HepG2 (cell line): ENCODE measurements around the gene KANK4. TPM values are rescaled to one million over a fixed set of nuclear protein-coding genes. Genes with fewer than 3 reads are reported as not detected.

Source experiments
- ELF4 ChIP-seq: sonication (generic); formaldehyde crosslinking; IDR thresholded peaks from 2 replicates; pipeline ENCODE4 v1.5.0; 2020; ENCODE audit warnings: missing genetic modification reagents, mild to moderate bottlenecking, moderate library complexity, borderline replicate concordance
- GPN1 ChIP-seq: sonication (generic); formaldehyde crosslinking; IDR thresholded peaks from 2 replicates; pipeline ENCODE4 v1.5.1; 2020; ENCODE audit warnings: missing genetic modification reagents, borderline replicate concordance
- HMG20A ChIP-seq: IDR thresholded peaks from 2 replicates; pipeline ENCODE4 v1.6.1; 2016; ENCODE audit warnings: borderline replicate concordance
- HOXD1 ChIP-seq: sonication (generic); formaldehyde crosslinking; IDR thresholded peaks from 2 replicates; pipeline ENCODE4 v1.5.0; 2020; ENCODE audit warnings: missing genetic modification reagents
- MEF2D ChIP-seq: sonication (generic); formaldehyde crosslinking; IDR thresholded peaks from 2 replicates; pipeline ENCODE4 v1.5.1; 2020; ENCODE audit warnings: mild to moderate bottlenecking, missing genetic modification reagents
- PLSCR1 ChIP-seq: sonication (generic); formaldehyde crosslinking; IDR thresholded peaks from 2 replicates; pipeline ENCODE4 v1.5.0; 2020; ENCODE audit warnings: missing genetic modification reagents, mild to moderate bottlenecking, borderline replicate concordance
- POGK ChIP-seq: sonication (generic); formaldehyde crosslinking; conservative IDR thresholded peaks from 2 replicates; pipeline ENCODE4 v1.8.0; 2022; ENCODE audit warnings: mild to moderate bottlenecking, moderate library complexity, missing genetic modification reagents
- RNF219 ChIP-seq: sonication (generic); formaldehyde crosslinking; IDR thresholded peaks from 2 replicates; pipeline ENCODE4 v1.5.0; 2020; ENCODE audit warnings: mild to moderate bottlenecking, missing genetic modification reagents
- SKI ChIP-seq: fragments of 450-650 bp; IDR thresholded peaks from one replicate; pipeline ENCODE4 v1.6.1; 2018; ENCODE audit warnings: mild to moderate bottlenecking; ENCODE audit not compliant: partially characterized antibody
- SP5 ChIP-seq: IDR thresholded peaks from 2 replicates; pipeline ENCODE4 v1.6.1; 2016; ENCODE audit warnings: low read depth, borderline replicate concordance
- ZNF510 ChIP-seq: sonication (generic); formaldehyde crosslinking; IDR thresholded peaks from 2 replicates; pipeline ENCODE4 v1.4.0; 2020; ENCODE audit warnings: low read depth, mild to moderate bottlenecking, missing genetic modification reagents
- ZNF570 ChIP-seq: sonication (generic); formaldehyde crosslinking; IDR thresholded peaks from 2 replicates; pipeline ENCODE4 v1.4.0; 2020; ENCODE audit warnings: mild to moderate bottlenecking, missing genetic modification reagents, borderline replicate concordance
- ZNF577 ChIP-seq: sonication (generic); formaldehyde crosslinking; IDR thresholded peaks from 2 replicates; pipeline ENCODE4 v1.4.0; 2020; ENCODE audit warnings: mild to moderate bottlenecking, low read depth, missing genetic modification reagents, borderline replicate concordance
- ZNF792 ChIP-seq: IDR thresholded peaks from 2 replicates; pipeline ENCODE4 v1.6.1; 2016
- ZSCAN31 ChIP-seq: sonication (generic); formaldehyde crosslinking; IDR thresholded peaks from 2 replicates; pipeline ENCODE4 v1.5.0; 2020; ENCODE audit warnings: low read depth, mild to moderate bottlenecking, missing genetic modification reagents
- polyA plus RNA-seq, 8 experiments: library from polyadenylated mRNA; depleted of rRNA in 3 of 8; stranded (reverse) in 7 of 8; unstranded in 1 of 8; fragments of >200 nt; fragmentation: Illumina TruSeq in 4 of 8; extraction: Trizol in 4 of 8; gene quantifications; 2 replicates each; pipeline versions ENCODE4 v1.2.1 to v1.2.3, GENCODE V29; 2011 to 2016; ENCODE audit warnings: low read depth in 4 of 8, missing spikeins in 1 of 8, mixed read lengths in 1 of 8; ENCODE audit not compliant: insufficient read depth in 1 of 8
- total RNA-seq, 5 experiments: library from RNA; depleted of rRNA; stranded (reverse); fragments of >200 nt; fragmentation: Illumina TruSeq; extraction: Trizol; gene quantifications; 2 replicates each; pipeline ENCODE4 v1.2.3, GENCODE V29; 2016; ENCODE audit warnings: low read depth in 1 of 5
- TF ChIP-seq, protein P1 (sequence below): sonication (generic); formaldehyde crosslinking; IDR thresholded peaks from 2 replicates; pipeline ENCODE4 v1.8.0; 2022; ENCODE audit warnings: missing genetic modification reagents, low read depth, mild to moderate bottlenecking, borderline replicate concordance
- TF ChIP-seq, protein P2 (sequence below): sonication (generic); formaldehyde crosslinking; IDR thresholded peaks from 2 replicates; pipeline ENCODE4 v1.4.0; 2020; ENCODE audit warnings: missing genetic modification reagents, borderline replicate concordance
- TF ChIP-seq, protein P3 (sequence below): sonication (generic); formaldehyde crosslinking; IDR thresholded peaks from 2 replicates; pipeline ENCODE4 v1.4.0; 2020; ENCODE audit warnings: mild to moderate bottlenecking, missing genetic modification reagents

KANK4 gene
- total and polyA plus RNA-seq, 2 of the 13 experiments (the other 11 are each of a cell fraction or from before 2014, with no cell fraction given): 16.1 to 25.7 TPM

DNA sequence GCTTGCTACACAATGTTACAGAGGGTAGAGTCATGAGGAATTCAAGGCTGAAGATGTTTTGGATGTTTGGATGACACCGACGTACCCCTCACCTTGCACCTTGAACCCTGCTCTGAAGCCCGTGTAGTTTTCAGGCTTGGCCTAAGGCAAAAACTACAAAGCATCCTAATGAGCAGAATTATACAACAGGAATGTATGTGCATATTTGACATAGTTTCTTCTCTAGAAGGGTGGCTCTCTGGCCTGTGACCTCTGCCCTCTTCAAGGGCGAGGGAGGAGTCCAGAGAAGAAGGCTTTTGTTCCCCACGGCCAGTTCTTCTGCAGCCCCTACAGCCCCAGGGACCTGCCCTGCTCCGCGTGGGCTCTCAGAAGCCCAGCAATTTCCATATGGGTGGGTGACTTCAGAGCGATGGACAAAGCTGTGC is 81.3 kb downstream of the KANK4 start (continued):
- TF ChIP-seq RNF219 (CRISPR knock-in tag) (no peak), SP5 (CRISPR knock-in tag) (peak; percentile 81), SKI (peak; percentile 12), ZNF577 (CRISPR knock-in tag) (no peak), HOXD1 (CRISPR knock-in tag) (0 out of 2 replicates have a peak, but pooled peaks have one; percentile 42), HMG20A (peak; percentile 74; the same call in 1 of the 2 replicates), GPN1 (no peak), ZNF510 (CRISPR knock-in tag) (no peak), ELF4 (CRISPR knock-in tag) (no peak), ZNF570 (no peak), ZSCAN31 (CRISPR knock-in tag) (peak; percentile 44; the same call in 1 of the 2 replicates), POGK (CRISPR knock-in tag) (no peak), MEF2D (CRISPR knock-in tag) (no peak), PLSCR1 (CRISPR knock-in tag) (no peak), ZNF792 (peak; percentile 65; the same call in 1 of the 2 replicates)
- TF ChIP-seq, protein P1, sequence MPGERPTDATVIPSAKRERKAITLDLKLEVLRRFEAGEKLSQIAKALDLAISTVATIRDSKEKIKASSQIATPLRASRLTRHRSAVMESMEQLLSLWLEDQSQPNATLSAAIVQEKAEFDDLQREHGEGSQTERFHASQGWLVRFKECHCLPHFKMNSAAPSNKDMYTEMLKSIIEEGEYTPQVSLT (CRISPR knock-in tag): no peak
- TF ChIP-seq, protein P2, sequence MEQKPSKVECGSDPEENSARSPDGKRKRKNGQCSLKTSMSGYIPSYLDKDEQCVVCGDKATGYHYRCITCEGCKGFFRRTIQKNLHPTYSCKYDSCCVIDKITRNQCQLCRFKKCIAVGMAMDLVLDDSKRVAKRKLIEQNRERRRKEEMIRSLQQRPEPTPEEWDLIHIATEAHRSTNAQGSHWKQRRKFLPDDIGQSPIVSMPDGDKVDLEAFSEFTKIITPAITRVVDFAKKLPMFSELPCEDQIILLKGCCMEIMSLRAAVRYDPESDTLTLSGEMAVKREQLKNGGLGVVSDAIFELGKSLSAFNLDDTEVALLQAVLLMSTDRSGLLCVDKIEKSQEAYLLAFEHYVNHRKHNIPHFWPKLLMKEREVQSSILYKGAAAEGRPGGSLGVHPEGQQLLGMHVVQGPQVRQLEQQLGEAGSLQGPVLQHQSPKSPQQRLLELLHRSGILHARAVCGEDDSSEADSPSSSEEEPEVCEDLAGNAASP: peak; percentile 59; the same call in 1 of the 2 replicates
- TF ChIP-seq, protein P3, sequence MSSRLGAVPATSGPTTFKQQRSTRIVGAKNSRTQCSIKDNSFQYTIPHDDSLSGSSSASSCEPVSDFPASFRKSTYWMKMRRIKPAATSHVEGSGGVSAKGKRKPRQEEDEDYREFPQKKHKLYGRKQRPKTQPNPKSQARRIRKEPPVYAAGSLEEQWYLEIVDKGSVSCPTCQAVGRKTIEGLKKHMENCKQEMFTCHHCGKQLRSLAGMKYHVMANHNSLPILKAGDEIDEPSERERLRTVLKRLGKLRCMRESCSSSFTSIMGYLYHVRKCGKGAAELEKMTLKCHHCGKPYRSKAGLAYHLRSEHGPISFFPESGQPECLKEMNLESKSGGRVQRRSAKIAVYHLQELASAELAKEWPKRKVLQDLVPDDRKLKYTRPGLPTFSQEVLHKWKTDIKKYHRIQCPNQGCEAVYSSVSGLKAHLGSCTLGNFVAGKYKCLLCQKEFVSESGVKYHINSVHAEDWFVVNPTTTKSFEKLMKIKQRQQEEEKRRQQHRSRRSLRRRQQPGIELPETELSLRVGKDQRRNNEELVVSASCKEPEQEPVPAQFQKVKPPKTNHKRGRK (CRISPR knock-in tag): no peak
